ENCODE data around the gene USP37.

- TF ChIP-seq CTCF (IDR thresholded peaks at IDR 0.05; ENCODE audit: insufficient read depth, low read length): no peak
- no peak for TF ChIP-seq GABPA (IDR thresholded peaks at IDR 0.05; ENCODE audit: low read depth)
- TF ChIP-seq POLR2AphosphoS5 (IDR thresholded peaks at IDR 0.05; ENCODE audit: low read depth): no peak
Observed at GRCh38 chr2:218434456-218434855, 133.7 kb downstream of the USP37 start.

Measured in HL-60 (cell line).